Body of pancreas (tissue), 4 donors: ENCODE measurements around the gene COP1. TPM values are rescaled to one million over a fixed set of nuclear protein-coding genes. Genes with fewer than 3 reads are reported as not detected.

Experiments
- ATAC-seq: fragments of 150-250 bp; one replicate; pipeline ENCODE4 v1.9.1; 2016
- DNase-seq, 4 donors: peaks; one replicate each; pipeline ENCODE4 v3.0.0-alpha.2; 2019
- H3K27ac ChIP-seq, 4 donors: fragments of 200-600 bp; sonication (generic); 1 replicate in 3 of 4; 2 replicates in 1 of 4; pipeline versions ENCODE4 v1.5.1 to v1.6.1; 2016 to 2019; ENCODE audit warnings: mild to moderate bottlenecking in 1 of 4, mixed read lengths in 1 of 4, moderate library complexity in 1 of 4
- H3K27me3 ChIP-seq, 2 donors: fragments of 200-600 bp; sonication (generic); one replicate each; pipeline ENCODE4 v1.6.0; 2016; ENCODE audit warnings: mild to moderate bottlenecking in 1 of 2
- H3K36me3 ChIP-seq, 2 donors: fragments of 200-600 bp; sonication (generic); replicated peaks in 1 of 2; 2 replicates each; pipeline ENCODE4 v1.5.1; 2016; ENCODE audit warnings: low read depth in 2 of 2; ENCODE audit not compliant: insufficient read depth in 1 of 2
- H3K4me1 ChIP-seq: fragments of 200-600 bp; sonication (generic); one replicate; pipeline ENCODE4 v1.6.0; 2016
- H3K4me3 ChIP-seq, 2 donors: fragments of 200-600 bp; sonication (generic); 1 replicate in 1 of 2; 2 replicates in 1 of 2; pipeline ENCODE4 v1.5.1; 2016 to 2019
- H3K9me3 ChIP-seq, 3 donors: fragments of 200-600 bp; sonication (generic); 1 replicate in 2 of 3; 2 replicates in 1 of 3; pipeline ENCODE4 v1.5.1; 2016
- CTCF ChIP-seq, 7 experiments: fragments of 450-650 bp in 4 of 7; fragments of 200-600 bp in 3 of 7; sonication (generic) in 3 of 7; IDR thresholded peaks; one replicate each; pipeline ENCODE4 v1.5.1; 2016 to 2019; ENCODE audit warnings: antibody characterized with exemption in 7 of 7
- POLR2A ChIP-seq, 3 donors: fragments of 450-650 bp; IDR thresholded peaks; one replicate each; pipeline ENCODE4 v1.6.1; 2016; ENCODE audit warnings: antibody characterized with exemption in 3 of 3, mild to moderate bottlenecking in 2 of 3
- WGBS, 2 donors: methylation state at CpG; one replicate each; pipeline ENCODE4 v1.1.5; 2017; 5-methylcytosine and 5-hydroxymethylcytosine counted together
- intact Hi-C: fragments of 100-400 bp; cut with DNase I; formaldehyde crosslinking; loops from one replicate; pipeline ENCODE4 v1.15.1; 2023
- total RNA-seq, 2 donors: library from RNA; depleted of rRNA; stranded (reverse); fragments of >200 nt; gene quantifications; one replicate each; pipeline ENCODE4 v1.1.0, GENCODE V29; 2016

The COP1 gene
- total RNA-seq, 2 donors from 2014 or later = 36.6 to 45.8 TPM

GRCh38 chr1:175914115-175914514 lies 293.0 kb downstream of the COP1 start:
- H3K36me3 ChIP-seq = no peaks in the 10 kb centered on the region
- ATAC-seq = no peak
- TF ChIP-seq POLR2A (IDR thresholded peaks at IDR 0.05) (no peak), CTCF (IDR thresholded peaks at IDR 0.05) (no peak)
- no peak overlapping the region for H3K27ac ChIP-seq
- intact Hi-C loops = no loop called here
- H3K9me3 ChIP-seq = peaks cover 0 to 16% (median 4%) of the 10 kb centered on the region in 3 donors
- H3K4me3 ChIP-seq = no peak overlapping the region
- DNase-seq = no peak
- H3K27me3 ChIP-seq = no peaks in the 10 kb centered on the region
- H3K4me1 ChIP-seq = no peaks in the 10 kb centered on the region
- 72 to 76% methylated on average over 2 of the region's 2 CpGs for WGBS, 2 donors

GRCh38 chr1:175911138-175911537 lies 295.9 kb downstream of the COP1 start:
- Histone ChIP-seq H3K9me3 (peaks cover 0 to 16% (median 4%) of the 10 kb centered on the region in 3 donors), H3K36me3 (no peaks in the 10 kb centered on the region), H3K27me3 (no peaks in the 10 kb centered on the region), H3K27ac (no peak overlapping the region), H3K4me1 (no peaks in the 10 kb centered on the region), H3K4me3 (no peak overlapping the region)
- DNase-seq (no peak), ATAC-seq (no peak)
- intact Hi-C loops = no loop called here
- 74 to 94% methylated on average over 1 of the region's 1 CpG for WGBS, 2 donors
- TF ChIP-seq POLR2A (IDR thresholded peaks at IDR 0.05) (no peak), CTCF (IDR thresholded peaks at IDR 0.05) (no peak)

GRCh38 chr1:175906370-175906769 lies 300.7 kb downstream of the COP1 start:
- 74 to 83% methylated on average over 3 of the region's 3 CpGs for WGBS, 2 donors
- no peak for DNase-seq

GRCh38 chr1:175904808-175905207 lies 302.3 kb downstream of the COP1 start:
- Histone ChIP-seq H3K36me3 (no peaks in the 10 kb centered on the region), H3K9me3 (no peaks in the 10 kb centered on the region), H3K4me1 (no peaks in the 10 kb centered on the region), H3K4me3 (no peak overlapping the region), H3K27ac (no peak overlapping the region), H3K27me3 (no peaks in the 10 kb centered on the region)
- DNase-seq = no peak
- no peak for ATAC-seq
- intact Hi-C loops = no loop called here
- 70 to 90% methylated on average over 3 of the region's 3 CpGs for WGBS, 2 donors
- TF ChIP-seq CTCF (IDR thresholded peaks at IDR 0.05) = no peak
- TF ChIP-seq POLR2A (IDR thresholded peaks at IDR 0.05) = no peak

More at GRCh38 chr1:175906370-175906769, 300.7 kb downstream of the COP1 start:
- intact Hi-C loops = no loop called here
- Histone ChIP-seq H3K36me3 (no peaks in the 10 kb centered on the region), H3K4me3 (no peak overlapping the region), H3K27ac (no peak overlapping the region), H3K27me3 (no peaks in the 10 kb centered on the region), H3K4me1 (no peaks in the 10 kb centered on the region), H3K9me3 (peaks cover 0 to 11% (median 0%) of the 10 kb centered on the region in 3 donors)
- TF ChIP-seq CTCF (IDR thresholded peaks at IDR 0.05) (no peak), POLR2A (IDR thresholded peaks at IDR 0.05) (no peak)
- no peak for ATAC-seq

GRCh38 chr1:175902281-175902680 lies 304.8 kb downstream of the COP1 start:
- ATAC-seq = no peak
- Histone ChIP-seq H3K27me3 (no peaks in the 10 kb centered on the region), H3K36me3 (no peaks in the 10 kb centered on the region), H3K4me1 (no peaks in the 10 kb centered on the region), H3K9me3 (no peaks in the 10 kb centered on the region), H3K4me3 (no peak overlapping the region), H3K27ac (no peak overlapping the region)
- WGBS, 2 donors = 76 to 79% methylated on average over 8 of the region's 8 CpGs
- intact Hi-C loops = no loop called here
- TF ChIP-seq POLR2A (IDR thresholded peaks at IDR 0.05) (no peak), CTCF (IDR thresholded peaks at IDR 0.05) (no peak)
- DNase-seq = no peak
